Neural progenitor cell (in vitro differentiated cells): ENCODE data around the gene PPP6R1.

Experiments used
- CTCF ChIP-seq: fragments of 200-600 bp; sonication (generic); IDR thresholded peaks from 2 replicates; pipeline ENCODE4 v1.5.1; 2017; ENCODE audit warnings: antibody characterized with exemption, mild to moderate bottlenecking
- EZH2 ChIP-seq: fragments of 200-600 bp; sonication (generic); IDR thresholded peaks from 2 replicates; pipeline ENCODE4 v1.6.1; 2017; ENCODE audit warnings: antibody characterized with exemption, mild to moderate bottlenecking, moderate library complexity

GRCh38 chr19:55216461-55217198 lies 42.2 kb downstream of the PPP6R1 start:
- TF ChIP-seq EZH2 (no peak), CTCF (no peak)
